ENCODE data around the gene SSC5D.

Gene SSC5D

GRCh38 chr19:55487924-55488687 is at the start of gene SSC5D:
SSC5D (plus strand) TSS chr19:55488436; CDS start chr19:55488590, 154 bp downstream.
- TF ChIP-seq EZH2 (IDR thresholded peaks at IDR 0.05; ENCODE audit: borderline replicate concordance, low read depth, low read length, severe bottlenecking) (no peak), CTCF (IDR thresholded peaks at IDR 0.05; ENCODE audit: borderline replicate concordance, extremely low read depth, low read length, poor library complexity, severe bottlenecking) (no peak)
- peaks cover 37% of the 10 kb centered on the region for H3K4me1 ChIP-seq (ENCODE audit: insufficient read depth, low read length)
- H3K79me2 ChIP-seq (ENCODE audit: insufficient read depth, low read length): peaks cover 9% of the 10 kb centered on the region
- no peak within 1 kb of the TSS for H2AFZ ChIP-seq (ENCODE audit: low read depth, low read length)
- H3K27ac ChIP-seq (ENCODE audit: low read length): no peak within 1 kb of the TSS
- H4K20me1 ChIP-seq (ENCODE audit: insufficient read depth, low read length): peaks cover 4% of the 10 kb centered on the region; the same call in 1 of the 2 replicates
- peaks cover 6% of the 10 kb centered on the region; the same call in 1 of the 2 replicates for H3K36me3 ChIP-seq (ENCODE audit: insufficient read depth, low read length)
- no peak within 1 kb of the TSS for H3K9ac ChIP-seq (ENCODE audit: low read depth, low read length)
- ATAC-seq (ENCODE audit: insufficient read depth, low read depth): no peak
- H3K9me3 ChIP-seq (ENCODE audit: insufficient read depth, low read length, severe bottlenecking): no peaks in the 10 kb centered on the region
- DNase-seq: no peak
- H3K4me2 ChIP-seq (ENCODE audit: insufficient read depth, low read length): 0 out of 2 replicates have a peak within 1 kb of the TSS, but pooled peaks have one; percentile 2
- no peak within 1 kb of the TSS for H3K4me3 ChIP-seq (ENCODE audit: low read depth in 1 of 2, low read length in 2 of 2)
- no peaks in the 10 kb centered on the region for H3K27me3 ChIP-seq (ENCODE audit: insufficient read depth, low read length, poor library complexity)

- no peaks in the 10 kb centered on the region for H3K9me3 ChIP-seq (ENCODE audit: insufficient read depth, low read length, severe bottlenecking)
- DNase-seq (no peak), ATAC-seq (ENCODE audit: insufficient read depth, low read depth) (no peak)
- H2AFZ ChIP-seq (ENCODE audit: low read depth, low read length): no peak overlapping the region
- H3K9ac ChIP-seq (ENCODE audit: low read depth, low read length): no peak overlapping the region
- peaks cover 12% of the 10 kb centered on the region for H4K20me1 ChIP-seq (ENCODE audit: insufficient read depth, low read length)
- no peak overlapping the region for H3K4me3 ChIP-seq (ENCODE audit: low read depth in 1 of 2, low read length in 2 of 2)
- no peak overlapping the region for H3K27ac ChIP-seq (ENCODE audit: low read length)
- no peaks in the 10 kb centered on the region for H3K79me2 ChIP-seq (ENCODE audit: insufficient read depth, low read length)
- TF ChIP-seq CTCF (IDR thresholded peaks at IDR 0.05; ENCODE audit: borderline replicate concordance, extremely low read depth, low read length, poor library complexity, severe bottlenecking): no peak
- no peak for TF ChIP-seq EZH2 (IDR thresholded peaks at IDR 0.05; ENCODE audit: borderline replicate concordance, low read depth, low read length, severe bottlenecking)
- peaks cover 12% of the 10 kb centered on the region for H3K4me1 ChIP-seq (ENCODE audit: insufficient read depth, low read length)
- peaks cover 24% of the 10 kb centered on the region for H3K27me3 ChIP-seq (ENCODE audit: insufficient read depth, low read length, poor library complexity)
- no peaks in the 10 kb centered on the region for H3K36me3 ChIP-seq (ENCODE audit: insufficient read depth, low read length)
- no peak overlapping the region for H3K4me2 ChIP-seq (ENCODE audit: insufficient read depth, low read length)
These were observed 49.2 kb upstream of the SSC5D start for GRCh38 chr19:55439052-55439451.

GRCh38 chr19:55440411-55441105 is 47.7 kb upstream of the SSC5D start:
- H3K27ac ChIP-seq (ENCODE audit: low read length): no peak overlapping the region
- H3K27me3 ChIP-seq (ENCODE audit: insufficient read depth, low read length, poor library complexity): peaks cover 32% of the 10 kb centered on the region
- no peak overlapping the region for H2AFZ ChIP-seq (ENCODE audit: low read depth, low read length)
- DNase-seq: no peak
- H3K79me2 ChIP-seq (ENCODE audit: insufficient read depth, low read length): no peaks in the 10 kb centered on the region
- no peak for ATAC-seq (ENCODE audit: insufficient read depth, low read depth)
- no peak overlapping the region for H3K4me2 ChIP-seq (ENCODE audit: insufficient read depth, low read length)
- no peaks in the 10 kb centered on the region for H3K36me3 ChIP-seq (ENCODE audit: insufficient read depth, low read length)
- TF ChIP-seq CTCF (IDR thresholded peaks at IDR 0.05; ENCODE audit: borderline replicate concordance, extremely low read depth, low read length, poor library complexity, severe bottlenecking) (no peak), EZH2 (IDR thresholded peaks at IDR 0.05; ENCODE audit: borderline replicate concordance, low read depth, low read length, severe bottlenecking) (no peak)
- H3K9ac ChIP-seq (ENCODE audit: low read depth, low read length): no peak overlapping the region
- no peak overlapping the region for H3K4me3 ChIP-seq (ENCODE audit: low read depth in 1 of 2, low read length in 2 of 2)
- H3K4me1 ChIP-seq (ENCODE audit: insufficient read depth, low read length): peaks cover 12% of the 10 kb centered on the region
- no peaks in the 10 kb centered on the region for H3K9me3 ChIP-seq (ENCODE audit: insufficient read depth, low read length, severe bottlenecking)
- peaks cover 18% of the 10 kb centered on the region for H4K20me1 ChIP-seq (ENCODE audit: insufficient read depth, low read length)

All from DND-41 (cell line).